ENCODE data around the gene CASZ1.

GRCh38 chr1:10735563-10736305 is 60.7 kb downstream of the CASZ1 start:
- TF ChIP-seq, protein P1, sequence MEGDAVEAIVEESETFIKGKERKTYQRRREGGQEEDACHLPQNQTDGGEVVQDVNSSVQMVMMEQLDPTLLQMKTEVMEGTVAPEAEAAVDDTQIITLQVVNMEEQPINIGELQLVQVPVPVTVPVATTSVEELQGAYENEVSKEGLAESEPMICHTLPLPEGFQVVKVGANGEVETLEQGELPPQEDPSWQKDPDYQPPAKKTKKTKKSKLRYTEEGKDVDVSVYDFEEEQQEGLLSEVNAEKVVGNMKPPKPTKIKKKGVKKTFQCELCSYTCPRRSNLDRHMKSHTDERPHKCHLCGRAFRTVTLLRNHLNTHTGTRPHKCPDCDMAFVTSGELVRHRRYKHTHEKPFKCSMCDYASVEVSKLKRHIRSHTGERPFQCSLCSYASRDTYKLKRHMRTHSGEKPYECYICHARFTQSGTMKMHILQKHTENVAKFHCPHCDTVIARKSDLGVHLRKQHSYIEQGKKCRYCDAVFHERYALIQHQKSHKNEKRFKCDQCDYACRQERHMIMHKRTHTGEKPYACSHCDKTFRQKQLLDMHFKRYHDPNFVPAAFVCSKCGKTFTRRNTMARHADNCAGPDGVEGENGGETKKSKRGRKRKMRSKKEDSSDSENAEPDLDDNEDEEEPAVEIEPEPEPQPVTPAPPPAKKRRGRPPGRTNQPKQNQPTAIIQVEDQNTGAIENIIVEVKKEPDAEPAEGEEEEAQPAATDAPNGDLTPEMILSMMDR (IDR thresholded peaks at IDR 0.05; ENCODE audit: extremely low read depth in 1 of 2, insufficient read depth in 1 of 2, low read depth in 1 of 2, low read length in 2 of 2), result no peak
- no peak for TF ChIP-seq POLR2A (IDR thresholded peaks at IDR 0.05; ENCODE audit: low read depth, low read length)
- TF ChIP-seq, protein P2, sequence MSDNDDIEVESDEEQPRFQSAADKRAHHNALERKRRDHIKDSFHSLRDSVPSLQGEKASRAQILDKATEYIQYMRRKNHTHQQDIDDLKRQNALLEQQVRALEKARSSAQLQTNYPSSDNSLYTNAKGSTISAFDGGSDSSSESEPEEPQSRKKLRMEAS (IDR thresholded peaks at IDR 0.05; ENCODE audit: insufficient read depth, insufficient read length), result no peak
- no peak for TF ChIP-seq MYC (IDR thresholded peaks at IDR 0.05; ENCODE audit: low read depth, low read length)
- no peak for TF ChIP-seq EZH2 (IDR thresholded peaks at IDR 0.05; ENCODE audit: borderline replicate concordance, low read depth, low read length, severe bottlenecking)
- TF ChIP-seq POLR2AphosphoS5 (IDR thresholded peaks at IDR 0.05; ENCODE audit: insufficient read depth, low read depth, low read length), result no peak
- no peak for TF ChIP-seq JUN (IDR thresholded peaks at IDR 0.05; ENCODE audit: borderline replicate concordance, insufficient read depth, insufficient read length, low read depth)
